Neutrophil (primary cell): Measurements from ENCODE around the gene SLC6A11.

Experiments used
- H3K27ac ChIP-seq: fragments of 200-600 bp; sonication (generic); 2 replicates; pipeline ENCODE4 v1.5.1; 2016; ENCODE audit warnings: mild to moderate bottlenecking, moderate library complexity
- H3K27me3 ChIP-seq: fragments of 200-600 bp; sonication (generic); 2 replicates; pipeline ENCODE4 v1.6.0; 2016; ENCODE audit warnings: mild to moderate bottlenecking
- H3K36me3 ChIP-seq: fragments of 200-600 bp; sonication (generic); 2 replicates; pipeline ENCODE4 v1.5.1; 2017
- H3K4me1 ChIP-seq, 2 experiments: fragments of 200-600 bp in 1 of 2; sonication (generic) in 1 of 2; 1 replicate in 1 of 2; 2 replicates in 1 of 2; pipeline versions ENCODE4 v1.5.1 to v1.6.1; 2013 to 2016; ENCODE audit warnings: low read depth in 1 of 2, low read length in 1 of 2, mild to moderate bottlenecking in 1 of 2, moderate library complexity in 1 of 2; ENCODE audit not compliant: control insufficient read depth in 1 of 2, insufficient read depth in 1 of 2
- H3K4me3 ChIP-seq, 2 experiments: fragments of 200-600 bp in 1 of 2; sonication (generic) in 1 of 2; 1 replicate in 1 of 2; 2 replicates in 1 of 2; pipeline ENCODE4 v1.5.1; 2013 to 2016; ENCODE audit warnings: low read depth in 1 of 2, low read length in 1 of 2, mild to moderate bottlenecking in 1 of 2, moderate library complexity in 1 of 2
- H3K9me3 ChIP-seq: fragments of 200-600 bp; sonication (generic); 2 replicates; pipeline ENCODE4 v1.5.1; 2016
- CTCF ChIP-seq: fragments of 200-600 bp; sonication (generic); IDR thresholded peaks from 2 replicates; pipeline ENCODE4 v1.5.1; 2016; ENCODE audit warnings: antibody characterized with exemption

SLC6A11 gene

GRCh38 chr3:10841100-10841499 lies 25.1 kb downstream of the SLC6A11 start:
- Histone ChIP-seq H3K27me3 (no peaks in the 10 kb centered on the region), H3K36me3 (no peaks in the 10 kb centered on the region), H3K4me3 (no peak overlapping the region), H3K9me3 (no peaks in the 10 kb centered on the region), H3K27ac (no peak overlapping the region), H3K4me1 (peaks cover 0 to under 1% of the 10 kb centered on the region in 2 experiments)
- no peak for TF ChIP-seq CTCF

- no peak for TF ChIP-seq CTCF
- Histone ChIP-seq H3K4me3 (no peak overlapping the region), H3K9me3 (no peaks in the 10 kb centered on the region), H3K4me1 (peaks cover 5 to 6% of the 10 kb centered on the region in 2 experiments), H3K27me3 (no peaks in the 10 kb centered on the region), H3K27ac (no peak overlapping the region), H3K36me3 (no peaks in the 10 kb centered on the region)
Measured at GRCh38 chr3:10843378-10843777, 27.4 kb downstream of the SLC6A11 start.

GRCh38 chr3:10845001-10845761 lies 29.2 kb downstream of the SLC6A11 start:
- no peaks in the 10 kb centered on the region for H3K27me3 ChIP-seq
- no peak for TF ChIP-seq CTCF
- no peaks in the 10 kb centered on the region for H3K36me3 ChIP-seq
- no peaks in the 10 kb centered on the region for H3K9me3 ChIP-seq
- no peak overlapping the region for H3K4me3 ChIP-seq
- H3K27ac ChIP-seq = no peak overlapping the region
- H3K4me1 ChIP-seq = peaks cover 5 to 6% of the 10 kb centered on the region in 2 experiments

- no peak overlapping the region for H3K4me3 ChIP-seq
- no peaks in the 10 kb centered on the region for H3K36me3 ChIP-seq
- no peak for TF ChIP-seq CTCF
- peaks cover 5 to 6% of the 10 kb centered on the region in 2 experiments for H3K4me1 ChIP-seq
- H3K27ac ChIP-seq = no peak overlapping the region
- no peaks in the 10 kb centered on the region for H3K9me3 ChIP-seq
- no peaks in the 10 kb centered on the region for H3K27me3 ChIP-seq
Measured at GRCh38 chr3:10845839-10846656, 30.0 kb downstream of the SLC6A11 start.

- Histone ChIP-seq H3K9me3 (no peaks in the 10 kb centered on the region), H3K4me1 (peaks cover 5 to 6% of the 10 kb centered on the region in 2 experiments), H3K27me3 (no peaks in the 10 kb centered on the region), H3K36me3 (no peaks in the 10 kb centered on the region), H3K4me3 (no peak overlapping the region), H3K27ac (no peak overlapping the region)
- no peak for TF ChIP-seq CTCF
Measured at GRCh38 chr3:10846657-10846975, 30.6 kb downstream of the SLC6A11 start.
